ENCODE measurements around the gene KRT16. TPM values are rescaled to one million over a fixed set of nuclear protein-coding genes. Genes with fewer than 3 reads are reported as not detected.

The KRT16 gene
- total and polyA plus RNA-seq, 2 of the 8 experiments (the other 6 are each of a cell fraction or from before 2014, with no cell fraction given): not detected

- no peak overlapping the region for H2BK12ac ChIP-seq (ENCODE audit: low read depth, low read length)
- H3K18ac ChIP-seq (ENCODE audit: extremely low read depth, low read length): no peak overlapping the region
- H3K23me2 ChIP-seq (ENCODE audit: low read depth, low read length): no peaks in the 10 kb centered on the region
- no peaks in the 10 kb centered on the region for H4K20me1 ChIP-seq (replicated peaks in 1 of 2; ENCODE audit: control insufficient read depth in 1 of 2, insufficient read depth in 2 of 2, low read length in 2 of 2)
- H3K9me3 ChIP-seq (ENCODE audit: insufficient read depth in 2 of 2, low read depth in 1 of 2, low read length in 1 of 2): no peaks in the 10 kb centered on the region
- H3K79me2 ChIP-seq (ENCODE audit: control insufficient read depth in 1 of 2, insufficient read depth in 2 of 2, low read length in 2 of 2): no peaks in the 10 kb centered on the region
- H2BK15ac ChIP-seq (ENCODE audit: low read length): no peak overlapping the region
- 96% methylated on average over 4 of the region's 8 CpGs; no CpG with 5 or more reads in 1 of the 2 experiments for WGBS, 2 experiments (ENCODE audit: extremely low coverage in 1 of 2, insufficient coverage in 1 of 2, insufficient read length in 1 of 2, insufficient replicate concordance in 2 of 2, low coverage in 1 of 2, low lambda C conversion rate in 2 of 2, missing lambda C conversion rate in 1 of 2)
- no peaks in the 10 kb centered on the region; a peak in 1 of 7 replicates for H3K4me1 ChIP-seq (replicated peaks in 1 of 4; ENCODE audit: control insufficient read depth in 3 of 4, insufficient read depth in 4 of 4, low read length in 3 of 4)
- H2BK5ac ChIP-seq (ENCODE audit: low read depth, low read length): no peak overlapping the region
- no peak overlapping the region for H2BK20ac ChIP-seq (ENCODE audit: low read length)
- H2AK5ac ChIP-seq (ENCODE audit: low read depth, low read length): no peak overlapping the region
- FAIRE-seq (no peak), DNase-seq (ENCODE audit: low read depth in 1 of 2, low spot score in 2 of 2) (no peak)
- H3K27me3 ChIP-seq (replicated peaks in 1 of 4; ENCODE audit: control insufficient read depth in 3 of 4, extremely low read depth in 1 of 4, insufficient read depth in 3 of 4, low read length in 3 of 4): no peaks in the 10 kb centered on the region
- no peak for TF ChIP-seq ZNF274 (IDR thresholded peaks at IDR 0.05; ENCODE audit: borderline replicate concordance, extremely low read depth, low read length)
- no peak for TF ChIP-seq SRF (IDR thresholded peaks at IDR 0.05; ENCODE audit: low read depth, low read length)
- TF ChIP-seq RFX5 (IDR thresholded peaks at IDR 0.05; ENCODE audit: borderline replicate concordance, low read depth, low read length): no peak
- no peak overlapping the region for H3K14ac ChIP-seq (ENCODE audit: insufficient read length)
- ChIA-PET CTCF (ENCODE audit: partially characterized antibody) (interaction anchor here (1.5 to 2.9 kb wide), 3 partner anchors 8 to 75 kb away, joined by 3 to 12 read pairs (median 6); no protein-coding TSS in a partner anchor), POLR2A (ENCODE audit: partially characterized antibody) (interaction anchor here (2.0 kb wide), 1 partner anchor 60 kb away, joined by 8 read pairs; the partner anchor contains the start of gene KRT19)
- no peak overlapping the region for H3K56ac ChIP-seq (replicated peaks; ENCODE audit: insufficient read length, low read depth, low read length)
- H3K4me3 ChIP-seq (ENCODE audit: extremely low read depth in 1 of 4, insufficient read depth in 2 of 4, low read depth in 3 of 4, low read length in 4 of 4): no peak overlapping the region
- H3K23ac ChIP-seq (ENCODE audit: insufficient read length): no peak overlapping the region
- H4K5ac ChIP-seq (ENCODE audit: insufficient read length, low read depth, low read length): no peak overlapping the region
- H2AFZ ChIP-seq (ENCODE audit: low read length): no peak overlapping the region
- H3K79me1 ChIP-seq (ENCODE audit: low read depth, low read length): no peaks in the 10 kb centered on the region
- H3K4ac ChIP-seq (replicated peaks; ENCODE audit: insufficient read length, low read depth, low read length): no peak overlapping the region
- H4K8ac ChIP-seq (ENCODE audit: extremely low read depth, insufficient read depth, low read length): no peak overlapping the region
- no peaks in the 10 kb centered on the region for H3K36me3 ChIP-seq (ENCODE audit: control insufficient read depth in 2 of 4, insufficient read depth in 4 of 4, low read length in 3 of 4)
- no peak overlapping the region for H3K9ac ChIP-seq (replicated peaks in 1 of 4; ENCODE audit: extremely low read depth in 1 of 4, low read depth in 3 of 4, low read length in 3 of 4)
- H3K4me2 ChIP-seq (ENCODE audit: insufficient read depth in 1 of 2, low read depth in 2 of 2, low read length in 2 of 2): no peak overlapping the region
- H3K27ac ChIP-seq (ENCODE audit: low read depth, low read length): no peak overlapping the region
- H4K91ac ChIP-seq (replicated peaks; ENCODE audit: insufficient read length, low read length): no peak overlapping the region
- H2BK120ac ChIP-seq (replicated peaks; ENCODE audit: low read depth, low read length): no peak overlapping the region
Measured at GRCh38 chr17:41588126-41588810, 24.3 kb downstream of the KRT16 start.

Measured in H1 (cell line).